Effector memory CD4-positive, alpha-beta T cell (primary cell): Measurements from ENCODE around the gene BCL2L14.
"Not testable (repeated sequence)": the region's sequence is repeated elsewhere in the genome, so short reads cannot be mapped to it uniquely, and the experiment has no call there.

Experiments
- DNase-seq, 3 donors: peaks; one replicate each; pipeline ENCODE4 v3.0.0-alpha.2; 2020
- H3K27ac ChIP-seq: 2 replicates; pipeline ENCODE4 v1.7.0; 2013; ENCODE audit warnings: mild to moderate bottlenecking, low read length, moderate library complexity; ENCODE audit not compliant: insufficient read depth, poor library complexity, severe bottlenecking
- H3K27me3 ChIP-seq: replicated peaks from 2 replicates; pipeline ENCODE4 v1.7.0; 2013; ENCODE audit warnings: mild to moderate bottlenecking, low read length; ENCODE audit not compliant: insufficient read depth, control insufficient read depth, poor library complexity, severe bottlenecking
- H3K36me3 ChIP-seq: 2 replicates; pipeline ENCODE4 v1.7.0; 2013; ENCODE audit warnings: mild to moderate bottlenecking, low read length, moderate library complexity; ENCODE audit not compliant: control insufficient read depth, insufficient read depth
- H3K4me1 ChIP-seq: 2 replicates; pipeline ENCODE4 v1.7.0; 2013; ENCODE audit warnings: low read length, mild to moderate bottlenecking; ENCODE audit not compliant: control insufficient read depth, insufficient read depth, poor library complexity, severe bottlenecking
- H3K4me3 ChIP-seq: 2 replicates; pipeline ENCODE4 v1.7.0; 2013; ENCODE audit warnings: low read length, low read depth, mild to moderate bottlenecking; ENCODE audit not compliant: insufficient read depth, poor library complexity, severe bottlenecking
- H3K9me3 ChIP-seq: 2 replicates; pipeline ENCODE4 v1.7.0; 2013; ENCODE audit warnings: mild to moderate bottlenecking, low read length, moderate library complexity; ENCODE audit not compliant: control insufficient read depth

The BCL2L14 gene

DNA sequence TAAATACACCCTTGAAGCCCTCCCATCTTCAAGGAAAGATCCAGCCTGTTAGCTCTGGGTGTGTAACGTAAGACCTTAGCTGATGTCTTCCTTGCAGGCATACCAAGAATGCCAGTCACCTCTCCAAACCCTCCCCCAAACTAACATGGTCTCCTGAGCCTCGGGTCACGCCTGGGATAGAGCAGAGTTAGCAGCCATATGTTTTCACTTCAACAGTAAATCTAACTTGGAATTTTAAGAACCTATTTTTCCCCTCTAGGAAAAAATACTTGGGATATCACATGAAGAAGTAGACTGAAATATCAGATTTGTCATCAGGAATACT lies 27.9 kb downstream of the BCL2L14 start:
- no peak overlapping the region for H3K4me3 ChIP-seq
- H3K27ac ChIP-seq, result no peak overlapping the region
- no peaks in the 10 kb centered on the region for H3K9me3 ChIP-seq
- DNase-seq, result no peak
- no peaks in the 10 kb centered on the region for H3K36me3 ChIP-seq
- no peaks in the 10 kb centered on the region for H3K4me1 ChIP-seq
- H3K27me3 ChIP-seq, result no peaks in the 10 kb centered on the region

DNA sequence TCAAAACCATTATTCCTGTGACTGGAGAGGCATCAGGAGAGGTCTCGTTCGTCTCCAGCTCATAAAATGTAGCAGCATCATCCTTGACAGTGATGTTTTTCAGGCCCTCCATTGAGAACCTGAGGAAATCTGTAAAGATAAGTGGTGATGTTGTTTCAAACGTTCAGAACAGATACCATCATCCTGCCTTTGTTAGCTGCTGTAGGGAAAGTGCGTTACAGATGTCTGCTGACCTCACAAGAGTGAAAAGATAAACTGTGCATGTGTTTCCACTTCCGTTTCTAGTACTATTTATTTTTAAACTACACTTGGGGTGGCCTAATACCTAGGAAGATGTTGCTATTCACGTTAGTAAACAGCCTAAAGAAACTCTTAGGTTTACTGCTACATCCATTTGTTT lies 28.4 kb downstream of the BCL2L14 start:
- H3K9me3 ChIP-seq, result no peaks in the 10 kb centered on the region
- H3K36me3 ChIP-seq, result no peaks in the 10 kb centered on the region
- no peaks in the 10 kb centered on the region for H3K27me3 ChIP-seq
- H3K4me3 ChIP-seq, result no peak overlapping the region
- no peaks in the 10 kb centered on the region for H3K4me1 ChIP-seq
- H3K27ac ChIP-seq, result no peak overlapping the region
- no peak for DNase-seq

DNA sequence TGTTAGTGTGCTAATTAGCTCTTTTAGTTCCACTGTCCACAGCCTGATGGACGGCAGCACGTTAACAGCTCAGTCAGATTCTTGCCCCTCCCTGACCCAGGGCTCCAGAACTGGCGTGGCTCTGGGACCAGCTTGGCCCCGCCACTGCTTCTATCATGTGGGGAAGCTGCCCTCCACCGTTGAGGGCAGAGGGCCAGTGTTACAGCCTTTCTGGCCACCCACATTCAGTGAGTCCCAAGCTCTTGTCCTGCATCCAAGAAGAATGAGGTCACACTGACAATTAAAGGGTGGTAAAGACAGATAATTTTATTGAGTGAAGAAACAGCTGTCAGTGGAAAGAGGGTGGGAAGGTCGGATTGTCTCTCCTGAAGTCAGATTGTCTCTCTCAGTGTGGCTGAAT lies 36.9 kb downstream of the BCL2L14 start:
- Histone ChIP-seq H3K27ac (no peak overlapping the region), H3K4me3 (no peak overlapping the region), H3K9me3 (peaks cover 4% of the 10 kb centered on the region), H3K27me3 (no peaks in the 10 kb centered on the region), H3K4me1 (no peaks in the 10 kb centered on the region), H3K36me3 (no peaks in the 10 kb centered on the region)
- DNase-seq, result no peak

DNA sequence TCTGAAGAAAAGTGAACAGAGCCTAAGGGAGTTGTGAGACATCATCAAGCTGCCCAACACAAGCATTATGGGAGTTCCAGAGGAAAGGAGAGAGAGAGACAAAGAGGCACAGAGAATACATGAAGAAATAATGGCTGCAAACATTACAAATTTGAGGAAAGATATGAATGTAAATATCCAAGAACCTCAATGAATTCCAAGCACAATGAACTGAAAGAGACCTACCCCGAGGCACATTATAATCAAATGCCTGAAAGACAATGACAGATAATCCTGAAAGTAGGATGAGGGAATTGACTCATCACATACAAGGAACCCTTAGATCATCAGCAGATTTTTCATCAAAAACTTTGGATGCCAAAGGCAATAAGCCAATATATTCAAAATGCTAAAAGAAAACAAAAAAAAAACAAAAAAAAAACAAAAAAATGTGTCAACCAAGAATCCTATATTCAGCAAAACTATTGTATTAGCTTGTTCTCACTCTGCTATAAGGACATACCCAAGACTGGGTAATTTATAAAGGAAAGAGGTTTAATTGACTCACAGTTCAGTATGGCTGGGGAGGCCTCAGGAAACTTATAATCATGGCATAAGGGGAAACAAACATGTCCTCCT lies 37.8 kb downstream of the BCL2L14 start:
- no peak overlapping the region for H3K27ac ChIP-seq
- H3K27me3 ChIP-seq, result no peaks in the 10 kb centered on the region
- no peaks in the 10 kb centered on the region for H3K36me3 ChIP-seq
- no peak overlapping the region for H3K4me3 ChIP-seq
- H3K9me3 ChIP-seq, result peaks cover 4% of the 10 kb centered on the region
- no peak for DNase-seq
- no peaks in the 10 kb centered on the region for H3K4me1 ChIP-seq

DNA sequence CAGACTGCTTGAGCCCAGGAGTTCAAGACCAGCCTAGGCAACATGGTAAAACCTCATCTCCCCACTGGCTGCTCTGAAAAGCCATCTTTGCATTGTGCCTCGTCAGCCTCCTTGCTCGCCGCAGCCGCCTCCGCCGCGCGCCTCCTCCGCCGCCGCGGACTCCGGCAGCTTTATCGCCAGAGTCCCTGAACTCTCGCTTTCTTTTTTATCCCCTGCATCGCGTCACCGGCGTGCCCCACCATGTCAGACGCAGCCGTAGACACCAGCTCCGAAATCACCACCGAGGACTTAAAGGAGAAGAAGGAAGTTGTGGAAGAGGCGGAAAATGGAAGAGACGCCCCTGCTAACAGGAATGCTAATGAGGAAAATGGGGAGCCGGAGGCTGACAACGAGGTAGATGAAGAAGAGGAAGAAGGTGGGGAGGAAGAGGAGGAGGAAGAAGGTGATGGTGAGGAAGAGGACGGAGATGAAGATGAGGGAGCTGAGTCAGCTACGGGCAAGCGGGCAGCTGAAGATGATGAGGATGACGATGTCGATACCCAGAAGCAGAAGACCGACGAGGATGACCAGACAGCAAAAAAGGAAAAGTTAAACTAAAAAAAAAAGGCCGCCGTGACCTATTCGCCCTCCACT lies 40.3 kb downstream of the BCL2L14 start:
- H3K4me3 ChIP-seq, H3K36me3 ChIP-seq, H3K9me3 ChIP-seq, H3K27ac ChIP-seq, H3K27me3 ChIP-seq, H3K4me1 ChIP-seq: not testable (repeated sequence)
- peak in 1 of 3 donors; percentile 2 for DNase-seq

DNA sequence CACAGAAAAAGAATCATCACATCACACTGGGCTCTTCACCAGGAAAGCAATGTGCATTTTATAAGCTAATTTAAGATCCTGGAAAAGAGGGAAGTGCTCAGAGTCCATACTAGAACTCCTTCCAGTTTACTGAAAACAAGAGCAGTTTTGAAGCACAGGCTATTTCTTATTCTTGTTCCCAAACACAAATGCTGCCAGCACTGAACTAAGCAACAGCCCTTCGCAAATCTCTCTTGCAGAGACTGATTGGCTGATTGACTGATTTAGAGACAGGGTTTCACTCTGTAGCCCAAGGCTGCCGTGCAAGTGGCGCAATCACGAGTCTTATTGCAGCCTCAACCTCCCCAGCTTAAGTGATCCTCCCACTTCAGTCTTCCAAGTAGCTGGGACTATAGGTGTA lies 44.8 kb downstream of the BCL2L14 start:
- Histone ChIP-seq H3K9me3 (no peaks in the 10 kb centered on the region), H3K36me3 (no peaks in the 10 kb centered on the region), H3K27ac (no peak overlapping the region), H3K4me1 (no peaks in the 10 kb centered on the region), H3K27me3 (no peaks in the 10 kb centered on the region), H3K4me3 (no peak overlapping the region)
- no peak for DNase-seq

DNA sequence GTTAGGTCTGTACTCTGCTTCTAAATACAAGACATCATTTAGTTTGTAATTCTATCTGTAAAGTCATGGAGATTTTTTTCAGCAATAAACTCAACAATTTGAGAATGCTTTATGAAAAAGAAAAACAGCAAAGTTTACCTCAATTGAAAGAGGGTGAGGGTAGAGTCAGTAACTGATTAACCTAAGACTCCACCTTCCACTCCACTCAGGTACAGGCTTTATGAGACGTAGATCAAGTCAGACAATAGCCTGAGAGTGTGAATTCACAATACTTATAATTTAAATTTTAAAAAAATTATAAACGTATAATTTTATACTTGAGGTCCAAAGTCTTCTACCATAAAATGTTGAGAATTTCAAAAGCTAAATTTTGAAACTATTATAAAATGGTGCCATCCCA lies 45.9 kb downstream of the BCL2L14 start:
- DNase-seq, result no peak
- no peaks in the 10 kb centered on the region for H3K36me3 ChIP-seq
- no peaks in the 10 kb centered on the region for H3K27me3 ChIP-seq
- no peaks in the 10 kb centered on the region for H3K9me3 ChIP-seq
- H3K27ac ChIP-seq, result no peak overlapping the region
- no peaks in the 10 kb centered on the region for H3K4me1 ChIP-seq
- H3K4me3 ChIP-seq, result no peak overlapping the region

DNA sequence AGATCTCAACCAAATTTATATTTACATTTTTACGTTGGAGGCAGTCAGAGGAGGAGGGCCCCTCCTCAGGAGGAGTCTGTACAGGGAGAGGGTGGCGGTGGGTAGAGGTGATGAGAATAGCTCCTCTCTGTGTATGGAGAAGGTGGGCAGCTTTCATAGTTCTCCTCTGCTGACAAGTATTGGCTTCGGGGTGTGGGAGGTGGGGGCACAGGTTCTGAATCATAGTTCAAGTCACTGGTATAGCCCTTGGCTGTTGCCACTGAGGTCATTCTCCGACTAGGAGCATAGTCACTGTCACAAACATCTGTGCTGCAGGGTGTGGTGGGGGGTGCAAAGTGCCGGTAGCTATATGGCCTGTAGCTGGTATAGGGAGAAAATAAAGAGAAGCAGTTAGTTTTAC lies 50.3 kb downstream of the BCL2L14 start:
- no peaks in the 10 kb centered on the region for H3K9me3 ChIP-seq
- DNase-seq, result no peak
- H3K27me3 ChIP-seq, result no peaks in the 10 kb centered on the region
- no peak overlapping the region for H3K4me3 ChIP-seq
- H3K36me3 ChIP-seq, result no peaks in the 10 kb centered on the region
- H3K27ac ChIP-seq, result no peak overlapping the region
- H3K4me1 ChIP-seq, result no peaks in the 10 kb centered on the region

DNA sequence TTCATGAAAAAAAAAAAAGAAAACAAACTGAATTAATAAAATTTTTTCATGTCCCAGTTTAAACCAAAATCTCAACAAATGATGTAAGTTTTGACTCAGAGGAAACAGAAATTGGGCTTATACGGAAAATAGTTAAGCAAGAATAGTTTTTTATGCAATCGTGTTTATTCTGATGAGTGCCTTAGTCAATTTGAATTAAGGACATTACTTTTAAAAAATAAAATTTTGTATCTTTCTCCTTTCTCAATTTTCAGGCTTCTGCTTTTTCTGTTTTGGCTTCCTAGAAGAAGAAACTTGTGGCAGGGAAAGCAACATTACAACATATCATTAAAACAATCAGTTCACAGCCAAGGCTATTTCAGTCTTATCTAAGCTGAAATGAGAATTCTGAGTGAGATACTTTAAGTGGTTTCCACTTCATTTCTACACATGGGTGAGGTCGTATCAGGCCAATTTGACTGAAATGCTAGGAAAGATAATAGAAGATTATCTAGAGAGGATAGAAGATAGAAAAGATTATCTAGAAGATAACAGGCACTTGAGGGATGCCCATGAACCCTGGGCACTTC lies 52.4 kb downstream of the BCL2L14 start:
- H3K9me3 ChIP-seq, result no peaks in the 10 kb centered on the region
- H3K27ac ChIP-seq, result no peak overlapping the region
- no peak overlapping the region for H3K4me3 ChIP-seq
- H3K27me3 ChIP-seq, result no peaks in the 10 kb centered on the region
- no peaks in the 10 kb centered on the region for H3K4me1 ChIP-seq
- no peak for DNase-seq
- no peaks in the 10 kb centered on the region for H3K36me3 ChIP-seq

DNA sequence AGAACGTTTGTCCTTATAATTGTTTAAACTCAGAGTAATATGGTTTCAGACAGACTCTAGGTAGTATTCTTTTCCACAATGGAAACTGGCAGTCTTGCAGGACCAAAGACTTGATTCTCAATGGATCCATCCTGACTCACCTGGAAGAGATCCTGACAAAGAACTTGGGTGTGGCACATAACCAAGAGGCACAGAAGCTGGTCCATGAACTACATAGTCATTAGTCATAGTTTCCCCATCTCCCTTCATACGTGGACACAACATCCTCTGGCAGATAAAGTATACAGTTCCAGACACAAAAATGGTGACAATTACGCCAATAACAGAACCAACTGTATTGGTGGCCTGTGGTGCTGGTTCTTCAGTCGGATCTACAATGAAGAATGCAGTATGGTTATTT lies 55.8 kb downstream of the BCL2L14 start:
- Histone ChIP-seq H3K27me3 (no peaks in the 10 kb centered on the region), H3K4me3 (no peak overlapping the region), H3K9me3 (no peaks in the 10 kb centered on the region), H3K27ac (no peak overlapping the region), H3K4me1 (no peaks in the 10 kb centered on the region), H3K36me3 (no peaks in the 10 kb centered on the region)
- no peak for DNase-seq
